HCT116 (cell line): ENCODE results near the gene PICK1. TPM values are rescaled to one million over a fixed set of nuclear protein-coding genes. Genes with fewer than 3 reads are reported as not detected.

ENCODE experiments used
- ATAC-seq: fragments of 200-7000 bp; cut with Tn5 transposase; 2 replicates; pipeline ENCODE4 v1.9.1; 2020; ENCODE audit warnings: mild to moderate bottlenecking, moderate library complexity
- BruUV-seq: library from RNA; stranded (reverse); fragments of 400-500 nt; replicated peaks from 2 replicates; lab custom pipeline; 2021; lab: Mats Ljungman, UMichigan
- CTCF ChIA-PET: fragments of 300-600 bp; sonication (Branson Sonifier 250); formaldehyde crosslinking; loops from one replicate; lab custom pipeline; 2021; ENCODE audit warnings: antibody characterized with exemption; lab: Charles Lee
- POLR2A ChIA-PET: fragments of 300-600, 350-600 bp; sonication (Branson Sonifier 250); formaldehyde crosslinking; loops from one replicate; lab custom pipeline; 2021; ENCODE audit warnings: antibody characterized with exemption; lab: Charles Lee
- RAD21 ChIA-PET, 2 experiments: fragments of 300-600 bp; sonication (Branson Sonifier 250); formaldehyde crosslinking; loops; one replicate each; lab custom pipeline; 2023; ENCODE audit warnings: low total read pairs in 2 of 2; ENCODE audit not compliant: uncharacterized antibody in 2 of 2, unreplicated experiment in 2 of 2, low non-redundant PET in 1 of 2; lab: Charles Lee
- DNase-seq: peaks from one replicate; pipeline ENCODE4 v3.0.0-alpha.2; 2010; ENCODE audit warnings: low read depth, low spot score
- H2AFZ ChIP-seq: fragments of 200-600 bp; shearing (Covaris generic), sonication (generic); 2 replicates; pipeline ENCODE4 v1.6.1; 2017; ENCODE audit warnings: low read depth, mixed run types, mixed read lengths, antibody characterized with exemption, low read length; ENCODE audit not compliant: poor library complexity, severe bottlenecking
- H3K27ac ChIP-seq: 2 replicates; pipeline ENCODE4 v1.5.1; 2012; ENCODE audit warnings: low read depth, low read length
- H3K27me3 ChIP-seq: fragments of 200-600 bp; sonication (generic); 2 replicates; pipeline ENCODE4 v1.6.1; 2016; ENCODE audit warnings: mixed run types, low read length, mixed read lengths; ENCODE audit not compliant: insufficient read depth
- H3K36me3 ChIP-seq, 2 experiments: fragments of 200-500 bp in 1 of 2; fragments of 200-600 bp in 1 of 2; sonication (Bioruptor generic) in 1 of 2; sonication (generic) in 1 of 2; 2 replicates each; pipeline versions ENCODE4 v1.5.1 to v1.6.1; 2014 to 2016; ENCODE audit warnings: low read length in 2 of 2, inconsistent platforms in 1 of 2, mixed read lengths in 1 of 2, mixed run types in 1 of 2; ENCODE audit not compliant: insufficient read depth in 2 of 2, control insufficient read depth in 1 of 2
- H3K4me1 ChIP-seq, 2 experiments: fragments of 200-600 bp in 1 of 2; sonication (generic) in 1 of 2; 2 replicates each; pipeline versions ENCODE4 v1.5.1 to v1.6.1; 2012 to 2017; ENCODE audit warnings: low read length in 2 of 2, inconsistent platforms in 1 of 2, mild to moderate bottlenecking in 1 of 2, mixed read lengths in 1 of 2, mixed run types in 1 of 2, moderate library complexity in 1 of 2; ENCODE audit not compliant: insufficient read depth in 2 of 2, control insufficient read depth in 1 of 2
- H3K4me2 ChIP-seq: fragments of 200-600 bp; sonication (generic); 2 replicates; pipeline ENCODE4 v1.6.1; 2017; ENCODE audit warnings: mixed run types, low read length, mixed read lengths
- H3K4me3 ChIP-seq, 2 experiments: fragments of 200-600 bp in 1 of 2; sonication (generic) in 1 of 2; replicated peaks in 1 of 2; 2 replicates each; pipeline ENCODE4 v1.5.1; 2011 to 2016; ENCODE audit warnings: low read length in 2 of 2, control low read depth in 1 of 2, low read depth in 1 of 2, mild to moderate bottlenecking in 1 of 2, mixed read lengths in 1 of 2, mixed run types in 1 of 2
- H3K79me2 ChIP-seq: fragments of 200-600 bp; sonication (generic); 2 replicates; pipeline ENCODE4 v1.6.1; 2017; ENCODE audit warnings: mild to moderate bottlenecking, mixed run types, low read length, moderate library complexity, mixed read lengths; ENCODE audit not compliant: insufficient read depth
- H3K9ac ChIP-seq: fragments of 200-600 bp; sonication (generic); 2 replicates; pipeline ENCODE4 v1.6.1; 2016; ENCODE audit warnings: low read length, mixed read lengths
- H3K9me2 ChIP-seq: fragments of 200-600 bp; sonication (generic), shearing (Covaris generic); 2 replicates; pipeline ENCODE4 v1.6.1; 2017; ENCODE audit warnings: mixed run types, mild to moderate bottlenecking, moderate library complexity; ENCODE audit not compliant: insufficient read depth
- H3K9me3 ChIP-seq, 2 experiments: fragments of 200-500 bp in 1 of 2; fragments of 200-600 bp in 1 of 2; sonication (Bioruptor generic) in 1 of 2; sonication (generic) in 1 of 2; 2 replicates each; pipeline ENCODE4 v1.6.1; 2014 to 2017; ENCODE audit warnings: low read length in 2 of 2, mixed read lengths in 2 of 2, inconsistent platforms in 1 of 2, low read depth in 1 of 2, mild to moderate bottlenecking in 1 of 2, mixed run types in 1 of 2, moderate library complexity in 1 of 2; ENCODE audit not compliant: control insufficient read depth in 1 of 2, insufficient read depth in 1 of 2
- H4K20me1 ChIP-seq: fragments of 200-600 bp; sonication (generic), shearing (Covaris generic); 2 replicates; pipeline ENCODE4 v1.6.1; 2017; ENCODE audit warnings: mixed run types, mild to moderate bottlenecking, moderate library complexity; ENCODE audit not compliant: insufficient read depth
- CBX3 ChIP-seq: IDR thresholded peaks from 2 replicates; pipeline ENCODE4 v1.6.1; 2012; ENCODE audit warnings: low read depth
- EGR1 ChIP-seq: IDR thresholded peaks from 2 replicates; pipeline ENCODE4 v1.6.1; 2012; ENCODE audit warnings: low read depth
- ELF1 ChIP-seq: IDR thresholded peaks from 2 replicates; pipeline ENCODE4 v1.6.1; 2012; ENCODE audit warnings: low read depth, borderline replicate concordance
- EZH2 ChIP-seq: fragments of 200-600 bp; sonication (generic); IDR thresholded peaks from 2 replicates; pipeline ENCODE4 v1.6.1; 2017; ENCODE audit warnings: antibody characterized with exemption, mixed run types
- EZH2phosphoT487 ChIP-seq: fragments of 200-600 bp; IDR thresholded peaks from 2 replicates; pipeline ENCODE4 v1.6.1; 2018; ENCODE audit warnings: antibody characterized with exemption, borderline replicate concordance
- FOSL1 ChIP-seq: IDR thresholded peaks from 2 replicates; pipeline ENCODE4 v1.6.1; 2012; ENCODE audit warnings: low read depth
- POLR2A ChIP-seq: IDR thresholded peaks from 2 replicates; pipeline ENCODE4 v1.7.0; 2011; ENCODE audit warnings: borderline replicate concordance; ENCODE audit not compliant: insufficient read depth, insufficient read length; ENCODE audit errors: extremely low read depth
- RAD21 ChIP-seq: IDR thresholded peaks from 2 replicates; pipeline ENCODE4 v1.6.1; 2012; ENCODE audit warnings: low read depth, mild to moderate bottlenecking
- SIN3A ChIP-seq: IDR thresholded peaks from 2 replicates; pipeline ENCODE4 v1.6.1; 2012; ENCODE audit warnings: low read depth
- SRF ChIP-seq: IDR thresholded peaks from 2 replicates; pipeline ENCODE4 v1.6.1; 2012; ENCODE audit warnings: low read depth
- TCF7L2 ChIP-seq: IDR thresholded peaks from 2 replicates; pipeline ENCODE4 v1.7.0; 2011; ENCODE audit warnings: borderline replicate concordance, inconsistent platforms; ENCODE audit not compliant: insufficient read depth, insufficient read length; ENCODE audit errors: extremely low read depth
- YY1 ChIP-seq: IDR thresholded peaks from 2 replicates; pipeline ENCODE4 v1.6.1; 2011; ENCODE audit warnings: low read length, low read depth, moderate library complexity, mild to moderate bottlenecking; ENCODE audit not compliant: insufficient replicate concordance; ENCODE audit errors: extremely low read depth
- ZFX ChIP-seq: fragments of 450-650 bp; IDR thresholded peaks from 2 replicates; pipeline ENCODE4 v1.6.1; 2017
- ZNF274 ChIP-seq: fragments of 200-500 bp; sonication (Bioruptor generic); IDR thresholded peaks from 2 replicates; pipeline ENCODE4 v1.6.1; 2014; ENCODE audit warnings: mild to moderate bottlenecking, low read depth, low read length, inconsistent platforms
- intact Hi-C: fragments of 100-400 bp; cut with micrococcal nuclease; formaldehyde crosslinking; loops from 2 replicates; pipeline ENCODE4 v1.10.0; 2022
- total RNA-seq: library from RNA; stranded (reverse); gene quantifications from one replicate; pipeline ENCODE4 v1.2.1, GENCODE V29; 2021; ENCODE audit not compliant: unreplicated experiment
- TF ChIP-seq, protein P1 (sequence below): IDR thresholded peaks from 2 replicates; pipeline ENCODE4 v1.6.1; 2011; ENCODE audit warnings: mild to moderate bottlenecking, low read length, moderate library complexity; ENCODE audit not compliant: insufficient replicate concordance; ENCODE audit errors: extremely low read depth
- TF ChIP-seq, protein P2 (sequence below): IDR thresholded peaks from 2 replicates; pipeline ENCODE4 v1.6.1; 2012
- TF ChIP-seq, protein P3 (sequence below), 3 experiments: fragments of 200-600 bp in 1 of 3; sonication (generic) in 1 of 3; IDR thresholded peaks in 2 of 3; conservative IDR thresholded peaks in 1 of 3; 2 replicates each; pipeline ENCODE4 v1.5.1; 2012 to 2017; ENCODE audit warnings: low read depth in 2 of 3, low read length in 2 of 3, antibody characterized with exemption in 1 of 3, borderline replicate concordance in 1 of 3, control low read depth in 1 of 3, mild to moderate bottlenecking in 1 of 3, mixed read lengths in 1 of 3, mixed run types in 1 of 3, moderate library complexity in 1 of 3; ENCODE audit not compliant: insufficient read depth in 1 of 3
- TF ChIP-seq, protein P4 (sequence below): IDR thresholded peaks from 2 replicates; pipeline ENCODE4 v1.6.1; 2012

Gene PICK1
- total RNA-seq, 1 experiment from 2014 or later, result 40.0 TPM

DNA sequence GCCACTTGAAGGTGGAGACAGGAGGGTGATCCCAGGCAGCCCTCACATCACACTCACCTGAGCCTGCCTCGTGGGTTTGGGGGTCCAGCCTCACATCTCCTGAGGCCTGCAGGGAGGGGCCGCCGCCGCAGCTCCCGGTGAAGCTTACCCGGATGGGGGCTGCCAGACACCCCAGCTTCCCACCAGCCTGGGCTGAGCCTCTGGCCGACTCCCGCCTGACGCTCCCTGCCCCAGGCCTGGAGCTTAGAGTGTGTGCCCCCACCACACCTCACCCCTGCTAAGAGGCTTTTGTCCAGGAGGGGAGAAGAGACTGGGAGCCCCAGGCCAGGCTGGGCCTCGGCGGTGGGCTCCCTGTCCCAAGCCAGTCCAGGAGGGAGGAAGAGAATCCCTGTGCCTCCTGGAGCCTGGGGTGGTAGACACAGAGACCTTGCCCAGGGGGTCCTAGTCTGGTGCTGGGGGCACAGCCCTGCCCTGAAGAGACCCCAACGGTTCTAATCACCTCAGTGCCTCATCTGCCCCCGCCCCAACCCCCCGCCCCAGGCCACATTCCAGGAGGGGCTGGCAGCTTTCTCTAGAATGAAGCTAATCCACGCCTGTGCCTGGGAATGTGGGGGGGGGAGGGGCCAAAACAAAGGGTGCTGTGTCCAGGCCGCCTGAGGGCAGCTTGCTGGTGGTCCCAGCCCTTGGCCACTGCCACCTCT is 26.9 kb downstream of the PICK1 start, which contains the start of gene SLC16A8:
Gene SLC16A8, minus strand, starts transcription at position 254 of the 701 bp plus-strand sequence. CDS start 1,311 bp downstream, outside the sequence.
- H3K9ac ChIP-seq, result no peak within 1 kb of the TSS
- CTCF ChIA-PET, result no interaction called here
- BruUV-seq, result no TSS peak
- H3K4me1 ChIP-seq, result peaks cover 0 to 4% of the 10 kb centered on the region in 2 experiments; a peak in 1 of 4 replicates
- H3K27me3 ChIP-seq, result no peaks in the 10 kb centered on the region
- TF ChIP-seq RAD21 (no peak), EGR1 (no peak), ZFX (no peak), EZH2 (no peak), YY1 (no peak), TCF7L2 (no peak), SIN3A (no peak), EZH2phosphoT487 (no peak), ELF1 (no peak), SRF (no peak), FOSL1 (no peak), POLR2A (no peak), ZNF274 (no peak), CBX3 (no peak)
- TF ChIP-seq, protein P1, sequence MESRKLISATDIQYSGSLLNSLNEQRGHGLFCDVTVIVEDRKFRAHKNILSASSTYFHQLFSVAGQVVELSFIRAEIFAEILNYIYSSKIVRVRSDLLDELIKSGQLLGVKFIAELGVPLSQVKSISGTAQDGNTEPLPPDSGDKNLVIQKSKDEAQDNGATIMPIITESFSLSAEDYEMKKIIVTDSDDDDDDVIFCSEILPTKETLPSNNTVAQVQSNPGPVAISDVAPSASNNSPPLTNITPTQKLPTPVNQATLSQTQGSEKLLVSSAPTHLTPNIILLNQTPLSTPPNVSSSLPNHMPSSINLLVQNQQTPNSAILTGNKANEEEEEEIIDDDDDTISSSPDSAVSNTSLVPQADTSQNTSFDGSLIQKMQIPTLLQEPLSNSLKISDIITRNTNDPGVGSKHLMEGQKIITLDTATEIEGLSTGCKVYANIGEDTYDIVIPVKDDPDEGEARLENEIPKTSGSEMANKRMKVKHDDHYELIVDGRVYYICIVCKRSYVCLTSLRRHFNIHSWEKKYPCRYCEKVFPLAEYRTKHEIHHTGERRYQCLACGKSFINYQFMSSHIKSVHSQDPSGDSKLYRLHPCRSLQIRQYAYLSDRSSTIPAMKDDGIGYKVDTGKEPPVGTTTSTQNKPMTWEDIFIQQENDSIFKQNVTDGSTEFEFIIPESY, result no peak
- TF ChIP-seq, protein P2, sequence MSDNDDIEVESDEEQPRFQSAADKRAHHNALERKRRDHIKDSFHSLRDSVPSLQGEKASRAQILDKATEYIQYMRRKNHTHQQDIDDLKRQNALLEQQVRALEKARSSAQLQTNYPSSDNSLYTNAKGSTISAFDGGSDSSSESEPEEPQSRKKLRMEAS, result no peak
- TF ChIP-seq, protein P3, sequence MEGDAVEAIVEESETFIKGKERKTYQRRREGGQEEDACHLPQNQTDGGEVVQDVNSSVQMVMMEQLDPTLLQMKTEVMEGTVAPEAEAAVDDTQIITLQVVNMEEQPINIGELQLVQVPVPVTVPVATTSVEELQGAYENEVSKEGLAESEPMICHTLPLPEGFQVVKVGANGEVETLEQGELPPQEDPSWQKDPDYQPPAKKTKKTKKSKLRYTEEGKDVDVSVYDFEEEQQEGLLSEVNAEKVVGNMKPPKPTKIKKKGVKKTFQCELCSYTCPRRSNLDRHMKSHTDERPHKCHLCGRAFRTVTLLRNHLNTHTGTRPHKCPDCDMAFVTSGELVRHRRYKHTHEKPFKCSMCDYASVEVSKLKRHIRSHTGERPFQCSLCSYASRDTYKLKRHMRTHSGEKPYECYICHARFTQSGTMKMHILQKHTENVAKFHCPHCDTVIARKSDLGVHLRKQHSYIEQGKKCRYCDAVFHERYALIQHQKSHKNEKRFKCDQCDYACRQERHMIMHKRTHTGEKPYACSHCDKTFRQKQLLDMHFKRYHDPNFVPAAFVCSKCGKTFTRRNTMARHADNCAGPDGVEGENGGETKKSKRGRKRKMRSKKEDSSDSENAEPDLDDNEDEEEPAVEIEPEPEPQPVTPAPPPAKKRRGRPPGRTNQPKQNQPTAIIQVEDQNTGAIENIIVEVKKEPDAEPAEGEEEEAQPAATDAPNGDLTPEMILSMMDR (IDR thresholded peaks at IDR 0.05 in 2 of 3, conservative IDR thresholded peaks at IDR 0.05 in 1 of 3; ENCODE audit: borderline replicate concordance in 1 of 3, insufficient read depth in 1 of 3, low read depth in 2 of 3, low read length in 2 of 3), result no peak
- TF ChIP-seq, protein P4, sequence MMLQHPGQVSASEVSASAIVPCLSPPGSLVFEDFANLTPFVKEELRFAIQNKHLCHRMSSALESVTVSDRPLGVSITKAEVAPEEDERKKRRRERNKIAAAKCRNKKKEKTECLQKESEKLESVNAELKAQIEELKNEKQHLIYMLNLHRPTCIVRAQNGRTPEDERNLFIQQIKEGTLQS, result no peak
- intact Hi-C loops, result no loop called here
- no peaks in the 10 kb centered on the region for H3K36me3 ChIP-seq
- no peak for DNase-seq
- RAD21 ChIA-PET, result no interaction called here
- POLR2A ChIA-PET, result no interaction called here
- no peak for ATAC-seq
- no peak within 1 kb of the TSS for H3K4me2 ChIP-seq
- H3K9me2 ChIP-seq, result no peaks in the 10 kb centered on the region
- no peak within 1 kb of the TSS for H3K4me3 ChIP-seq
- no peak within 1 kb of the TSS for H3K27ac ChIP-seq
- no peaks in the 10 kb centered on the region for H4K20me1 ChIP-seq
- no peak within 1 kb of the TSS for H2AFZ ChIP-seq
- H3K79me2 ChIP-seq, result no peaks in the 10 kb centered on the region
- no peaks in the 10 kb centered on the region for H3K9me3 ChIP-seq
